HEK293 (cell line): ENCODE data around the gene FAM117B.

Source experiments
- KLF9 ChIP-seq: fragments of 450-650 bp; formaldehyde crosslinking; IDR thresholded peaks from 2 replicates; pipeline ENCODE4 v1.5.1; 2016; ENCODE audit warnings: missing biosample characterization, missing genetic modification characterization, low read depth
- SP2 ChIP-seq: fragments of 450-650 bp; formaldehyde crosslinking; IDR thresholded peaks from 2 replicates; pipeline ENCODE4 v1.5.1; 2016; ENCODE audit warnings: missing biosample characterization, missing genetic modification characterization
- ZBTB11 ChIP-seq: fragments of 450-650 bp; formaldehyde crosslinking; conservative IDR thresholded peaks from 2 replicates; pipeline ENCODE4 v1.5.1; 2016; ENCODE audit warnings: low read depth, missing biosample characterization, missing genetic modification characterization
- ZNF24 ChIP-seq: fragments of 450-650 bp; formaldehyde crosslinking; IDR thresholded peaks from 2 replicates; pipeline ENCODE4 v1.5.1; 2016; ENCODE audit warnings: missing biosample characterization, missing genetic modification characterization
- ZNF433 ChIP-seq: fragments of 450-650 bp; formaldehyde crosslinking; IDR thresholded peaks from 2 replicates; pipeline ENCODE4 v1.5.1; 2016; ENCODE audit warnings: missing biosample characterization, missing genetic modification characterization, low read depth
- ZNF707 ChIP-seq: fragments of 450-650 bp; formaldehyde crosslinking; IDR thresholded peaks from 2 replicates; pipeline ENCODE4 v1.5.1; 2016; ENCODE audit warnings: missing biosample characterization, missing genetic modification characterization
- TF ChIP-seq, protein P1 (sequence below): fragments of 450-650 bp; formaldehyde crosslinking; IDR thresholded peaks from 2 replicates; pipeline ENCODE4 v1.5.1; 2016; ENCODE audit warnings: missing biosample characterization, missing genetic modification characterization

DNA sequence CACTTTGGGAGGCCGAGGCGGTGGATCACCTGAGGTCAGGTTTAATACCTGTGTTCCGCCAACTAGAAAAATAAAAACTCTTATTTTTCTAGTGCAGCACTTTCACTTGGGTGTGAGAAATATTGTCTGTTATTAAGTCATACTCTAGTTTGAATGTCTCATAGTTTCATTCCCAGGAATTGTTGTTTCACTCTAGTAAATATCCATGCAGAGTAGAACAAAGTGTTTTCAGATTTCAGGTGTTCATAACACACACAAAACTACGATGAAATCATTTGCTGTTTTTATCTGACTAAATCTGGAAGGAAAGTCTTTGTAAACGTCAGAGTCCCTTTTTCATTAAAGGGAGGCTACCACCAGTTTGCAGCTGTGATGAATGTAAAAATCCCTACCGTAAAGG, 4.0 kb downstream of the FAM117B start:
- TF ChIP-seq ZNF433 (tag by site-specific recombination) (no peak), SP2 (tag by site-specific recombination) (no peak), KLF9 (tag by site-specific recombination) (no peak), ZBTB11 (tag by site-specific recombination) (no peak), ZNF707 (tag by site-specific recombination) (no peak), ZNF24 (tag by site-specific recombination) (no peak)
- TF ChIP-seq, protein P1, sequence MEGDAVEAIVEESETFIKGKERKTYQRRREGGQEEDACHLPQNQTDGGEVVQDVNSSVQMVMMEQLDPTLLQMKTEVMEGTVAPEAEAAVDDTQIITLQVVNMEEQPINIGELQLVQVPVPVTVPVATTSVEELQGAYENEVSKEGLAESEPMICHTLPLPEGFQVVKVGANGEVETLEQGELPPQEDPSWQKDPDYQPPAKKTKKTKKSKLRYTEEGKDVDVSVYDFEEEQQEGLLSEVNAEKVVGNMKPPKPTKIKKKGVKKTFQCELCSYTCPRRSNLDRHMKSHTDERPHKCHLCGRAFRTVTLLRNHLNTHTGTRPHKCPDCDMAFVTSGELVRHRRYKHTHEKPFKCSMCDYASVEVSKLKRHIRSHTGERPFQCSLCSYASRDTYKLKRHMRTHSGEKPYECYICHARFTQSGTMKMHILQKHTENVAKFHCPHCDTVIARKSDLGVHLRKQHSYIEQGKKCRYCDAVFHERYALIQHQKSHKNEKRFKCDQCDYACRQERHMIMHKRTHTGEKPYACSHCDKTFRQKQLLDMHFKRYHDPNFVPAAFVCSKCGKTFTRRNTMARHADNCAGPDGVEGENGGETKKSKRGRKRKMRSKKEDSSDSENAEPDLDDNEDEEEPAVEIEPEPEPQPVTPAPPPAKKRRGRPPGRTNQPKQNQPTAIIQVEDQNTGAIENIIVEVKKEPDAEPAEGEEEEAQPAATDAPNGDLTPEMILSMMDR (tag by site-specific recombination) = no peak
